Endothelial cell of umbilical vein (primary cell): ENCODE data around the gene TMEM11. TPM values are rescaled to one million over a fixed set of nuclear protein-coding genes. Genes with fewer than 3 reads are reported as not detected.

Experiments used
- BruUV-seq: library from RNA; stranded (reverse); fragments of 400-500 nt; replicated peaks from 2 replicates; lab custom pipeline; 2021; lab: Mats Ljungman, UMichigan
- CTCF ChIA-PET: fragments of 300-600, 350-600 bp; sonication (Branson Sonifier 250); formaldehyde crosslinking; loops from one replicate; lab custom pipeline; 2021; ENCODE audit warnings: antibody characterized with exemption, inconsistent platforms; lab: Charles Lee
- POLR2A ChIA-PET: fragments of 300-600, 350-600 bp; sonication (Branson Sonifier 250); formaldehyde crosslinking; loops from one replicate; lab custom pipeline; 2021; ENCODE audit warnings: antibody characterized with exemption, inconsistent platforms; lab: Charles Lee
- DNase-seq: peaks from one replicate; pipeline ENCODE4 v3.0.0-alpha.2; 2011; ENCODE audit warnings: low read depth, low spot score
- FAIRE-seq: peaks from 2 replicates; lab custom pipeline; 2011; peaks lifted over from hg19 to GRCh38; lab: Jason Lieb, UNC
- H2AFZ ChIP-seq: 2 replicates; pipeline ENCODE4 v1.6.0; 2012; ENCODE audit warnings: low read depth, low read length, control low read depth, inconsistent platforms
- H3K27ac ChIP-seq: 2 replicates; pipeline ENCODE4 v1.5.1; 2011; ENCODE audit warnings: low read depth, mild to moderate bottlenecking, control low read depth, low read length, moderate library complexity; ENCODE audit not compliant: insufficient read depth
- H3K27me3 ChIP-seq, 2 experiments: 2 replicates each; pipeline versions ENCODE4 v1.6.0 to v1.6.1; 2011; ENCODE audit warnings: low read length in 2 of 2, mixed read lengths in 1 of 2; ENCODE audit not compliant: control insufficient read depth in 2 of 2, insufficient read depth in 2 of 2
- H3K36me3 ChIP-seq, 2 experiments: 2 replicates in 1 of 2; 3 replicates in 1 of 2; pipeline ENCODE4 v1.5.1; 2011; ENCODE audit warnings: low read length in 2 of 2, mild to moderate bottlenecking in 1 of 2, moderate library complexity in 1 of 2; ENCODE audit not compliant: control insufficient read depth in 2 of 2, insufficient read depth in 2 of 2; ENCODE audit errors: extremely low read depth in 1 of 2
- H3K4me1 ChIP-seq: 3 replicates; pipeline ENCODE4 v1.5.1; 2011; ENCODE audit warnings: mild to moderate bottlenecking, low read length; ENCODE audit not compliant: control insufficient read depth, insufficient read depth; ENCODE audit errors: extremely low read depth
- H3K4me2 ChIP-seq: 2 replicates; pipeline ENCODE4 v1.6.1; 2011; ENCODE audit warnings: low read length, control low read depth, mixed read lengths; ENCODE audit not compliant: insufficient read depth
- H3K4me3 ChIP-seq, 3 experiments: fragments of 200-600 bp in 1 of 3; sonication (generic), shearing (Covaris generic) in 1 of 3; replicated peaks in 1 of 3; 2 replicates each; pipeline ENCODE4 v1.5.1; 2011 to 2016; ENCODE audit warnings: control low read depth in 3 of 3, low read length in 3 of 3, mild to moderate bottlenecking in 2 of 3, inconsistent platforms in 1 of 3, low read depth in 1 of 3, moderate library complexity in 1 of 3; ENCODE audit not compliant: insufficient read depth in 1 of 3
- H3K79me2 ChIP-seq: 2 replicates; pipeline ENCODE4 v1.6.0; 2012; ENCODE audit warnings: low read length, inconsistent platforms; ENCODE audit not compliant: control insufficient read depth, insufficient read depth
- H3K9ac ChIP-seq: replicated peaks from 2 replicates; pipeline ENCODE3; 2011; ENCODE audit warnings: low read length, control low read depth; ENCODE audit not compliant: insufficient read depth; ENCODE audit errors: extremely low read depth
- H3K9me1 ChIP-seq: replicated peaks from 3 replicates; pipeline ENCODE4 v1.6.0; 2011; ENCODE audit warnings: mild to moderate bottlenecking, low read length; ENCODE audit not compliant: control insufficient read depth, insufficient read depth; ENCODE audit errors: extremely low read depth
- H3K9me3 ChIP-seq: replicated peaks from 2 replicates; pipeline ENCODE4 v1.5.1; 2012; ENCODE audit warnings: low read length, inconsistent platforms; ENCODE audit not compliant: control insufficient read depth, insufficient read depth
- H4K20me1 ChIP-seq: replicated peaks from 2 replicates; pipeline ENCODE3; 2011; ENCODE audit warnings: mild to moderate bottlenecking, low read length; ENCODE audit not compliant: control insufficient read depth, insufficient read depth; ENCODE audit errors: extremely low read depth
- EZH2 ChIP-seq: IDR thresholded peaks from 2 replicates; pipeline ENCODE4 v1.6.1; 2012; ENCODE audit warnings: borderline replicate concordance, low read depth, mild to moderate bottlenecking, moderate library complexity, low read length, inconsistent platforms; ENCODE audit not compliant: severe bottlenecking
- FOS ChIP-seq: IDR thresholded peaks from 2 replicates; pipeline ENCODE4 v1.6.1; 2011; ENCODE audit warnings: mild to moderate bottlenecking, low read length, moderate library complexity, borderline replicate concordance; ENCODE audit not compliant: insufficient read depth
- GATA2 ChIP-seq: IDR thresholded peaks from 2 replicates; pipeline ENCODE4 v1.7.0; 2011; ENCODE audit warnings: low read depth, mild to moderate bottlenecking, moderate library complexity, mixed read lengths, low read length; ENCODE audit not compliant: insufficient read length, insufficient read depth
- JUN ChIP-seq: IDR thresholded peaks from 2 replicates; pipeline ENCODE4 v1.6.1; 2011; ENCODE audit warnings: borderline replicate concordance, low read depth; ENCODE audit not compliant: insufficient read length, insufficient read depth
- MYC ChIP-seq: IDR thresholded peaks from one replicate; pipeline ENCODE4 v1.6.1; 2011; ENCODE audit warnings: mild to moderate bottlenecking, low read depth, low read length
- POLR2A ChIP-seq: IDR thresholded peaks from 2 replicates; pipeline ENCODE4 v1.6.1; 2012; ENCODE audit warnings: low read depth, mild to moderate bottlenecking, control low read depth, low read length
- POLR2AphosphoS5 ChIP-seq: IDR thresholded peaks from 2 replicates; pipeline ENCODE4 v1.6.1; 2012; ENCODE audit warnings: low read depth, mild to moderate bottlenecking, control low read depth, low read length, moderate library complexity; ENCODE audit not compliant: insufficient read depth
- dilution Hi-C: fragments of 300-500 bp; cut with MboI; formaldehyde crosslinking; loops from one replicate; pipeline ENCODE4 v1.15.0; 2019; ENCODE audit warnings: low sequenced_read_pairs; ENCODE audit not compliant: extremely low pct_ligation_motif_present
- intact Hi-C: fragments of 100-400 bp; cut with micrococcal nuclease; formaldehyde crosslinking; loops from one replicate; pipeline ENCODE4 v1.10.0; 2022
- polyA plus RNA-seq, 4 experiments: library from polyadenylated mRNA; depleted of rRNA in 3 of 4; stranded (reverse) in 3 of 4; unstranded in 1 of 4; fragments of >200 nt; gene quantifications; 2 replicates each; pipeline versions ENCODE4 v1.2.1 to v1.2.3, GENCODE V29; 2011 to 2012; ENCODE audit warnings: missing spikeins in 1 of 4
- total RNA-seq: library from RNA; stranded (reverse); gene quantifications from 2 replicates; pipeline ENCODE4 v1.2.3, GENCODE V29; 2021
- TF ChIP-seq, protein P1 (sequence below): IDR thresholded peaks from 2 replicates; pipeline ENCODE4 v1.6.1; 2011; ENCODE audit not compliant: insufficient read depth, insufficient read length
- TF ChIP-seq, protein P2 (sequence below), 2 donors: IDR thresholded peaks; 1 replicate in 1 of 2; 2 replicates in 1 of 2; pipeline ENCODE4 v1.5.1; 2011; ENCODE audit warnings: low read length in 2 of 2, mild to moderate bottlenecking in 2 of 2, moderate library complexity in 2 of 2, control low read depth in 1 of 2, inconsistent platforms in 1 of 2, low read depth in 1 of 2; ENCODE audit not compliant: insufficient read depth in 1 of 2; ENCODE audit errors: extremely low read depth in 1 of 2

TMEM11 gene
- total and polyA plus RNA-seq, 2 donors (not counting 3 experiments of a cell fraction or from before 2014, with no cell fraction given), result 27.4 to 79.9 TPM

GRCh38 chr17:21163101-21163500, 50.9 kb downstream of the TMEM11 start:
- no peaks in the 10 kb centered on the region for H4K20me1 ChIP-seq
- DNase-seq (no peak), FAIRE-seq (no peak)
- H3K4me2 ChIP-seq, result no peak overlapping the region
- H3K79me2 ChIP-seq, result no peaks in the 10 kb centered on the region
- no peak overlapping the region for H3K27ac ChIP-seq
- POLR2A ChIA-PET, result no interaction called here
- TF ChIP-seq POLR2A (no peak), JUN (no peak), GATA2 (no peak), POLR2AphosphoS5 (no peak), EZH2 (no peak), FOS (no peak), MYC (no peak)
- TF ChIP-seq, protein P1, sequence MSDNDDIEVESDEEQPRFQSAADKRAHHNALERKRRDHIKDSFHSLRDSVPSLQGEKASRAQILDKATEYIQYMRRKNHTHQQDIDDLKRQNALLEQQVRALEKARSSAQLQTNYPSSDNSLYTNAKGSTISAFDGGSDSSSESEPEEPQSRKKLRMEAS, result no peak
- TF ChIP-seq, protein P2, sequence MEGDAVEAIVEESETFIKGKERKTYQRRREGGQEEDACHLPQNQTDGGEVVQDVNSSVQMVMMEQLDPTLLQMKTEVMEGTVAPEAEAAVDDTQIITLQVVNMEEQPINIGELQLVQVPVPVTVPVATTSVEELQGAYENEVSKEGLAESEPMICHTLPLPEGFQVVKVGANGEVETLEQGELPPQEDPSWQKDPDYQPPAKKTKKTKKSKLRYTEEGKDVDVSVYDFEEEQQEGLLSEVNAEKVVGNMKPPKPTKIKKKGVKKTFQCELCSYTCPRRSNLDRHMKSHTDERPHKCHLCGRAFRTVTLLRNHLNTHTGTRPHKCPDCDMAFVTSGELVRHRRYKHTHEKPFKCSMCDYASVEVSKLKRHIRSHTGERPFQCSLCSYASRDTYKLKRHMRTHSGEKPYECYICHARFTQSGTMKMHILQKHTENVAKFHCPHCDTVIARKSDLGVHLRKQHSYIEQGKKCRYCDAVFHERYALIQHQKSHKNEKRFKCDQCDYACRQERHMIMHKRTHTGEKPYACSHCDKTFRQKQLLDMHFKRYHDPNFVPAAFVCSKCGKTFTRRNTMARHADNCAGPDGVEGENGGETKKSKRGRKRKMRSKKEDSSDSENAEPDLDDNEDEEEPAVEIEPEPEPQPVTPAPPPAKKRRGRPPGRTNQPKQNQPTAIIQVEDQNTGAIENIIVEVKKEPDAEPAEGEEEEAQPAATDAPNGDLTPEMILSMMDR (IDR thresholded peaks at IDR 0.05; ENCODE audit: extremely low read depth in 1 of 2, insufficient read depth in 1 of 2, low read depth in 1 of 2, low read length in 2 of 2), result no peak
- H3K36me3 ChIP-seq, result no peaks in the 10 kb centered on the region
- intact Hi-C loops (loop anchor here (10.0 kb wide), 1 partner anchor 52 kb away; the partner anchor contains the start of gene TMEM11), dilution Hi-C loops (no loop called here)
- no peaks in the 10 kb centered on the region for H3K27me3 ChIP-seq
- BruUV-seq, result no TSS peak
- CTCF ChIA-PET, result interaction anchor here (1.1 to 1.8 kb wide), 2 partner anchors 348 to 351 kb away, joined by 3 to 5 read pairs; no protein-coding TSS in a partner anchor
- no peak overlapping the region for H2AFZ ChIP-seq
- no peaks in the 10 kb centered on the region for H3K9me1 ChIP-seq
- no peak overlapping the region for H3K4me3 ChIP-seq
- H3K9me3 ChIP-seq, result no peaks in the 10 kb centered on the region
- H3K9ac ChIP-seq, result no peak overlapping the region
- peaks cover 18% of the 10 kb centered on the region for H3K4me1 ChIP-seq
